ENCODE measurements around the gene TRIM74. TPM values are rescaled to one million over a fixed set of nuclear protein-coding genes. Genes with fewer than 3 reads are reported as not detected.
"Not testable (repeated sequence)": the region's sequence is repeated elsewhere in the genome, so short reads cannot be mapped to it uniquely, and the experiment has no call there.

The TRIM74 gene
- 1 to 10 TPM in 2 of 3 donors, under 1 TPM in 1; 0.73 to 5.3 (median 2.3) TPM for total RNA-seq
- total RNA-seq (2013) = 1.4 TPM

- H3K4me1 ChIP-seq (ENCODE audit: control insufficient read depth, insufficient read depth, low read length); H3K9me3 Mint-ChIP-seq; H3K36me3 ChIP-seq (ENCODE audit: control insufficient read depth, insufficient read depth, low read length); H3K36me3 Mint-ChIP-seq; H3K4me1 Mint-ChIP-seq; DNase-seq; intact Hi-C loops (cut with micrococcal nuclease); H3K27ac ChIP-seq (ENCODE audit: low read length); H3K27me3 ChIP-seq (ENCODE audit: control insufficient read depth, insufficient read depth, low read length); ATAC-seq; H3K27ac Mint-ChIP-seq; H3K4me3 ChIP-seq (ENCODE audit: low read length); H3K27me3 Mint-ChIP-seq (ENCODE audit: low read depth in 2 of 2); H3K4me3 Mint-ChIP-seq; H3K9me3 ChIP-seq (ENCODE audit: control insufficient read depth, insufficient read depth, low read length): not testable (repeated sequence)
- whole genome bisulfite sequencing (ENCODE audit: insufficient coverage) = no CpG with 5 or more reads among the region's 36 CpGs
These were observed at the start of gene TRIM74 for GRCh38 chr7:72968980-72969516. Gene TRIM74 (minus strand): TSS chr7:72969466. CDS start chr7:72966157, 3,309 bp downstream.

- H3K4me1 ChIP-seq (ENCODE audit: control insufficient read depth, insufficient read depth, low read length); H3K9me3 Mint-ChIP-seq; H3K27me3 Mint-ChIP-seq (ENCODE audit: low read depth in 2 of 2); H3K4me1 Mint-ChIP-seq; H3K36me3 ChIP-seq (ENCODE audit: control insufficient read depth, insufficient read depth, low read length); H3K36me3 Mint-ChIP-seq; H3K27ac ChIP-seq (ENCODE audit: low read length); ATAC-seq; H3K27ac Mint-ChIP-seq; DNase-seq; intact Hi-C loops (cut with micrococcal nuclease); H3K9me3 ChIP-seq (ENCODE audit: control insufficient read depth, insufficient read depth, low read length); H3K27me3 ChIP-seq (ENCODE audit: control insufficient read depth, insufficient read depth, low read length); H3K4me3 ChIP-seq (ENCODE audit: low read length); H3K4me3 Mint-ChIP-seq: not testable (repeated sequence)
- 13% methylated on average over 8 of the region's 10 CpGs for WGBS (ENCODE audit: insufficient coverage)
These were observed 37.2 kb upstream of the TRIM74 start for GRCh38 chr7:73006491-73006890.

- Histone ChIP-seq H3K4me3 (ENCODE audit: low read length) (peak overlapping the region; percentile 52), H3K27ac (ENCODE audit: low read length) (peak overlapping the region; percentile 54)
- intact Hi-C loops (cut with micrococcal nuclease); H3K36me3 Mint-ChIP-seq; H3K9me3 Mint-ChIP-seq; H3K36me3 ChIP-seq (ENCODE audit: control insufficient read depth, insufficient read depth, low read length); H3K4me1 Mint-ChIP-seq; H3K9me3 ChIP-seq (ENCODE audit: control insufficient read depth, insufficient read depth, low read length); H3K27me3 ChIP-seq (ENCODE audit: control insufficient read depth, insufficient read depth, low read length); H3K4me1 ChIP-seq (ENCODE audit: control insufficient read depth, insufficient read depth, low read length); H3K27me3 Mint-ChIP-seq (ENCODE audit: low read depth in 2 of 2): not testable (repeated sequence)
- WGBS (ENCODE audit: insufficient coverage) = 0% methylated on average over 34 of the region's 66 CpGs
- ATAC-seq (peak; percentile 81 to 94 (median 85)), DNase-seq (peak; percentile 88 to 90)
- peak overlapping the region; percentile 94 to 97 for H3K27ac Mint-ChIP-seq
- H3K4me3 Mint-ChIP-seq = peak overlapping the region; percentile 95
These were observed 36.6 kb upstream of the TRIM74 start for GRCh38 chr7:73005693-73006447.

GRCh38 chr7:73005356-73005692, 36.1 kb upstream of the TRIM74 start:
- Mint-ChIP-seq H3K27ac (peak overlapping the region; percentile 94 to 97), H3K4me3 (peak overlapping the region; percentile 95)
- H3K36me3 Mint-ChIP-seq; H3K9me3 ChIP-seq (ENCODE audit: control insufficient read depth, insufficient read depth, low read length); H3K27me3 ChIP-seq (ENCODE audit: control insufficient read depth, insufficient read depth, low read length); H3K36me3 ChIP-seq (ENCODE audit: control insufficient read depth, insufficient read depth, low read length); H3K27me3 Mint-ChIP-seq (ENCODE audit: low read depth in 2 of 2); intact Hi-C loops (cut with micrococcal nuclease); H3K4me1 Mint-ChIP-seq; H3K9me3 Mint-ChIP-seq; H3K4me1 ChIP-seq (ENCODE audit: control insufficient read depth, insufficient read depth, low read length): not testable (repeated sequence)
- DNase-seq (peak in 1 of 2 donors; percentile 67), ATAC-seq (peak; percentile 70 to 87 (median 75))
- Histone ChIP-seq H3K4me3 (ENCODE audit: low read length) (peak overlapping the region; percentile 52), H3K27ac (ENCODE audit: low read length) (peak overlapping the region; percentile 50)
- 0% methylated on average over 13 of the region's 30 CpGs for WGBS (ENCODE audit: insufficient coverage)

GRCh38 chr7:72997887-72998468, 28.7 kb upstream of the TRIM74 start:
- H3K36me3 ChIP-seq (ENCODE audit: control insufficient read depth, insufficient read depth, low read length); H3K4me3 ChIP-seq (ENCODE audit: low read length); H3K4me3 Mint-ChIP-seq; H3K9me3 Mint-ChIP-seq; H3K36me3 Mint-ChIP-seq; DNase-seq; H3K27ac Mint-ChIP-seq; H3K9me3 ChIP-seq (ENCODE audit: control insufficient read depth, insufficient read depth, low read length); H3K27ac ChIP-seq (ENCODE audit: low read length); ATAC-seq; H3K4me1 ChIP-seq (ENCODE audit: control insufficient read depth, insufficient read depth, low read length); H3K27me3 ChIP-seq (ENCODE audit: control insufficient read depth, insufficient read depth, low read length); H3K27me3 Mint-ChIP-seq (ENCODE audit: low read depth in 2 of 2); H3K4me1 Mint-ChIP-seq; intact Hi-C loops (cut with micrococcal nuclease): not testable (repeated sequence)
- no CpG with 5 or more reads among the region's 11 CpGs for WGBS (ENCODE audit: insufficient coverage)

GRCh38 chr7:72997447-72997846, 28.2 kb upstream of the TRIM74 start:
- ATAC-seq; H3K27ac ChIP-seq (ENCODE audit: low read length); H3K36me3 ChIP-seq (ENCODE audit: control insufficient read depth, insufficient read depth, low read length); DNase-seq; H3K9me3 ChIP-seq (ENCODE audit: control insufficient read depth, insufficient read depth, low read length); H3K4me1 ChIP-seq (ENCODE audit: control insufficient read depth, insufficient read depth, low read length); H3K4me3 ChIP-seq (ENCODE audit: low read length); H3K27me3 ChIP-seq (ENCODE audit: control insufficient read depth, insufficient read depth, low read length); H3K4me3 Mint-ChIP-seq; H3K27me3 Mint-ChIP-seq (ENCODE audit: low read depth in 2 of 2); H3K9me3 Mint-ChIP-seq; H3K27ac Mint-ChIP-seq; intact Hi-C loops (cut with micrococcal nuclease); H3K36me3 Mint-ChIP-seq; H3K4me1 Mint-ChIP-seq: not testable (repeated sequence)
- no CpG with 5 or more reads among the region's 8 CpGs for WGBS (ENCODE audit: insufficient coverage)

- H3K4me3 Mint-ChIP-seq; H3K9me3 Mint-ChIP-seq; H3K4me1 Mint-ChIP-seq; H3K36me3 Mint-ChIP-seq; H3K4me3 ChIP-seq (ENCODE audit: low read length); H3K9me3 ChIP-seq (ENCODE audit: control insufficient read depth, insufficient read depth, low read length); H3K27ac ChIP-seq (ENCODE audit: low read length); H3K4me1 ChIP-seq (ENCODE audit: control insufficient read depth, insufficient read depth, low read length); H3K27me3 ChIP-seq (ENCODE audit: control insufficient read depth, insufficient read depth, low read length); H3K27me3 Mint-ChIP-seq (ENCODE audit: low read depth in 2 of 2); H3K36me3 ChIP-seq (ENCODE audit: control insufficient read depth, insufficient read depth, low read length); DNase-seq; intact Hi-C loops (cut with micrococcal nuclease); H3K27ac Mint-ChIP-seq; ATAC-seq: not testable (repeated sequence)
- WGBS (ENCODE audit: insufficient coverage) = no CpG with 5 or more reads among the region's 8 CpGs
These were observed 26.2 kb upstream of the TRIM74 start for GRCh38 chr7:72995484-72995883.
